ENCODE measurements around the gene CA10.

CA10 gene

GRCh38 chr17:51763058-51763457, 395.5 kb downstream of the CA10 start:
- DNase-seq (ENCODE audit: low spot score), result no peak

- DNase-seq (ENCODE audit: low spot score), result no peak
Measured at GRCh38 chr17:51761105-51761504, 397.4 kb downstream of the CA10 start.

- no peak for DNase-seq (ENCODE audit: low spot score)
Measured at GRCh38 chr17:51759260-51759659, 399.3 kb downstream of the CA10 start.

- no peak for DNase-seq (ENCODE audit: low spot score)
Measured at GRCh38 chr17:51751072-51751471, 407.4 kb downstream of the CA10 start.

GRCh38 chr17:51748749-51749604, 409.5 kb downstream of the CA10 start:
- DNase-seq (ENCODE audit: low spot score), result no peak

GRCh38 chr17:51746421-51746820, 412.1 kb downstream of the CA10 start:
- DNase-seq (ENCODE audit: low spot score), result no peak

GRCh38 chr17:51745993-51746392, 412.5 kb downstream of the CA10 start:
- DNase-seq (ENCODE audit: low spot score), result no peak

GRCh38 chr17:51743477-51743876, 415.0 kb downstream of the CA10 start:
- no peak for DNase-seq (ENCODE audit: low spot score)

GRCh38 chr17:51742571-51742970, 415.9 kb downstream of the CA10 start:
- no peak for DNase-seq (ENCODE audit: low spot score)

GRCh38 chr17:51741458-51741857, 417.1 kb downstream of the CA10 start:
- no peak for DNase-seq (ENCODE audit: low spot score)

GRCh38 chr17:51740531-51740930, 418.0 kb downstream of the CA10 start:
- no peak for DNase-seq (ENCODE audit: low spot score)

GRCh38 chr17:51739245-51739886, 419.1 kb downstream of the CA10 start:
- DNase-seq (ENCODE audit: low spot score), result no peak

GRCh38 chr17:51736356-51736755, 422.2 kb downstream of the CA10 start:
- DNase-seq (ENCODE audit: low spot score), result no peak

GRCh38 chr17:51734976-51735375, 423.5 kb downstream of the CA10 start:
- no peak for DNase-seq (ENCODE audit: low spot score)

GRCh38 chr17:51734462-51734861, 424.1 kb downstream of the CA10 start:
- DNase-seq (ENCODE audit: low spot score), result no peak

- no peak for DNase-seq (ENCODE audit: low spot score)
Measured at GRCh38 chr17:51733166-51733565, 425.3 kb downstream of the CA10 start.

GRCh38 chr17:51731941-51732722, 426.4 kb downstream of the CA10 start:
- no peak for DNase-seq (ENCODE audit: low spot score)

GRCh38 chr17:51730303-51731050, 428.0 kb downstream of the CA10 start:
- DNase-seq (ENCODE audit: low spot score), result no peak

- DNase-seq (ENCODE audit: low spot score), result no peak
Measured at GRCh38 chr17:51725185-51725584, 433.3 kb downstream of the CA10 start.

GRCh38 chr17:51724043-51724580, 434.4 kb downstream of the CA10 start:
- DNase-seq (ENCODE audit: low spot score), result no peak

- no peak for DNase-seq (ENCODE audit: low spot score)
Measured at GRCh38 chr17:51722994-51723393, 435.5 kb downstream of the CA10 start.

GRCh38 chr17:51721730-51722129, 436.8 kb downstream of the CA10 start:
- no peak for DNase-seq (ENCODE audit: low spot score)
